Inflammatory macrophage (primary cell): ENCODE data around the gene MED27.

Experiments
- DNase-seq, 2 donors: peaks; one replicate each; pipeline ENCODE4 v3.0.0-alpha.2; 2020 to 2022

The MED27 gene

DNA sequence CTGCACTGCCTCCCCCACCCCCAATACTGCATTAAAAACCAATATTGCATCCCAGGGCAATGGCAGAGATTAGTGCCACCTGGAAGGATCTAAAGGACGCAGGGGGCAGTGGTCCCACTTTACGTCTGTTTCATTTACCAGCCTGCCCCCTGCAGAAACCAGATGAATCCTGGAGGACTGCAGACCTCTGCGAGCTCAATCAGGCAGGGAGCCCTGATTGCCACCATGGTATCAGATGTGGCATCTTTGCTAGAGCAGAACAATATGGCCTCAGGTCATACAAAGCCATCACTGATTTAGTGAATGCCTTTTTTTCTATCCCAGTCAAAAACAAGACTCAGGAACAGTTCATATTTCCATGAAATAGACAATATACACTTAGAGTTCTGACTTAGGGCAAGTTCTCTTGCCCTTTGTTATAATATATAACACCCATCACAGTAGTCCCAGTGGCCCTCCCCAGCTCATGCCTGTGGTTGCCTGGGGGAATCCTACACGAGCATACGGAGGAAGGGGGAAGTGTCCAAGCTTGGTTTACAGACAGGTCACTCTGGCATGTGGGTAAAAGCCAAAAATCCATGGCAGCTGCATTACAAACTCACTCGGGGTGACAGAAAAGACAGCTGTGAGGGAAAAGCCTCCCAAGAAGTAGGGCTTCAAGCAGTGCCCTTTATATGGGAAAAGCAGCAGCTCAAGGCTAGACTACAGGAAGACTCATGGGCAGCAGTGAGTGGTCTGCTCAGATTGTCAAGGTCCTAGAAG lies 85.1 kb downstream of the MED27 start:
- no peak for DNase-seq

DNA sequence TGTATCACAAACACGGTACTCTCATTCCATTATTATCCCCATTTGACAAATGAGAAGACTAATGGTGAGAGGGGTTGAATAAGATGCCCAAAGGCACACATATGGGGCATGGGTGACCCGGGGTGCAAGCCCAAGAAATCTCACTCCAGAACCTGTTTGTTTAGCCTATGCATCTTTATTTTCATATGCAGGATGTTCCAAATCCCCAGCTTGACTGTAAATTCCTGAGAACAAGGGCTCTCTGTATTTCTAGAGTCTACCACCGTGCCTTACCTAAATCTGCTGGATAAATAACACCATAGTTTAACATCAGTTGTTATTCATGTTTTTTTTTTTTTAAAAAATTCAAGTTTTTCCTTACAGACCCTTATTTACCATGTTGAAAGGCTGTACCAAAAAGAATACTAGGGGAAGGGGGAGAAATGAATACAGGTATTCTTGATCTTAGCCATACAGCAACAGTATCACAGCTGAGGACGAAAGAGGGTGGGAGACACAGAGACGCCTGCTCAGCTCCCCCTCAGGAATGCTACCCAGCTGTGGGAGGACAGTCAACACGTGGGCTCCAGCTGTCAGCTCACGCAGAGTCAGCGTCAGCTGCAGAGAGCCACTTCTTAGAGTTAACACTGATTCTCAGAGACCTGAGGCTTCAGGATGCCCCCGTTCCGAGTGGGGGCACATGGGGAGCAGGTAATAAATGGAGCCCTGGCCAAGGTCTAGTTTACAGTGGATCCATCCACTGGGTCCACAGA lies 86.6 kb downstream of the MED27 start:
- DNase-seq, result no peak

DNA sequence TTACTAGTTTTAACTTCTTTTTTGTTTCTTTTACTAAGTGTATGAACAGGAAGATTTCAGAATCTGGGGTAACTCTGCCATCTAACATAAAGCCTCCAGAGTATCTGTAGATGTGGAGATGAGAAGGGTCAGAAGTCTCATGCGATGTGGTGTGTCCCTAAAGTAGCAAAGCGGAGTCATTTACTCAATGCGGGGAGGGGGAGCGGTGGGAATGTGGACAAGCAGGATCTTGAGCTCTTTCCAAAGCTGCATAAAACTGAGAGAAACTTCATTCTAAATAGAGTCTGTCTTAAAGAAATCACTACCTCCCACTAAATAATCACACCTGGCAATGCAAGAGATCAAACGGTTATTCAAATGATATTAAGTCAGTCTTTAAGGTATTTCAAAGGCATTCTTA lies 92.4 kb downstream of the MED27 start:
- DNase-seq, result no peak

DNA sequence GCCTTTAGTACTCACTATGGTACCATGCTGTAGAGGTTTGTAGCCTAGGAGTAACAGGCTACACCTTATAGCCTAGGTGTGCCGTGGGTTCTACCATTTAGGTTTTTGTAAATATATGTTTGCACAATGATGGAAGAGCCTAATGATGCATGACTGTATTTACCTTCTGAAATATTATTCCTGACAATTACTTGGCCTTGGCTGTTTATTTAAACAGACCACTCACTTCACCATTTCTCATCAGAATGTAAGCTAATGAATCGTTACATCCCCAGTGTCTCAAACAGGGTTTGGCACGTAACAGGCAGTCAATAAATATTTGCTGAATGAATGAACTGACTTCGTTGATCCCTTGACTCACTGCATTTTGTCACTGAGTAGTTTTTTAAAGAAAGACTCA lies 93.1 kb downstream of the MED27 start:
- DNase-seq, result no peak

DNA sequence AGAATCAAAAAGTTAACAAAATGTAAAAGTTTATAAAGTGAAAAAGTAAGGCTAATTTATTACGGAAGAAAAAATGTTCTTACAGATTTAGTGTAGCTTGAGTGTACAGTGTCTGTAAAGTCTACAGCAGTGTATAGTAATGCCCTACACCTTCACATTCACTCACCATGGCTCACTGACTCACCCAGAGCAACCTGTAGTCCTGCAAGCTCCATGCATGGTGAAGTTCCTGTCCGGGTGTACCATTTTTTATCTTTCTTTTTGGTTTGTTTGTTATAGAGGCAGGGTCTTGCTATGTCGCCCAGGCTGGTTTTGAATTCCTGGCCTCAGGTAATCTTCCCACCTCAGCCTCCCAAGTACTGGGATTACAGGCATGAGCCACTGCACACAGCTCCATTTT lies 93.6 kb downstream of the MED27 start:
- no peak for DNase-seq

DNA sequence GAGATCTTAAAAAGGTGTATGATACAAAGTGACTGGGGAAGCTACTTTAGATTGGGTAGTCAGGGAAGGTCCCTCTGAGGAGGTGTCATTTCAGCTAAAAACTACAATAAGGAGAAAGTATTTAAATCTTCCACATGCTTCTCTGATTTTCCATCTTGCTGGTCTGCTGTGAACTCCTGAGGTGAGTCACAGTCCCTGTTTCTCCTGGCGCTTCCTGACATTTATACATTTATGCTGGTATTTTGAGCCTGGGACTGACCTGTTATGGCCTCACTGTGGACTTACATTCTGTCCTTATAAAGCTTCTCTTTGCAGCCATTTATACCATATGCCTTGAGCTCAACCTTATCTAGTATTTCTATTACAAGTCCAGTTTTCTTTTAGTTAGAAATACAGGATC lies 95.1 kb downstream of the MED27 start:
- DNase-seq, result no peak

DNA sequence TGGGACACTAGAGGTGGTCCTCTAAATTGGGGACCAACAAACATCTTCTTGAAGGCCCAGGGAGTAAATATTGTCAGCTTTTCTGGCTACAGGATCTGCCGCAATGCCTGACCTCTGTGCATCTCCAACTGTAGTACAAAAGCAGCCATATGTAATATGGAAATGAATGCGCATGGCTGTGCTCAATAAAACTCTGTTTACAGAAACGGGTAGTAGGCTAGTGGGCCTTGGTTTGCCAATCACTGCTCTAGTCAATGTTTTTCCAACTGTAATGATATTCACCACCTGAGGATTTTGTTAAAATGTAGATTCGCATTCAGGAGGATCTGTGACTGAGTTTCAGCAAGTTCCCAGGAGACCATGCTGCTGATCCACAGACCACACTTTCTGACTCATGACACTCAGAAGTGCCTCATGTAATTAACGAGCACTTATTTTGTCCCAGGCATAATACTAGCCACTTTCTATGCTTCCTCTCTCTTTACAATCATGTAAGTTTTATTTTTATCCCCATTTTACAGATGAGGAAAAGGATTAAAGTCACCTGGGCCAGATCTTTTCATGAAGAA lies 96.9 kb downstream of the MED27 start:
- DNase-seq, result no peak

DNA sequence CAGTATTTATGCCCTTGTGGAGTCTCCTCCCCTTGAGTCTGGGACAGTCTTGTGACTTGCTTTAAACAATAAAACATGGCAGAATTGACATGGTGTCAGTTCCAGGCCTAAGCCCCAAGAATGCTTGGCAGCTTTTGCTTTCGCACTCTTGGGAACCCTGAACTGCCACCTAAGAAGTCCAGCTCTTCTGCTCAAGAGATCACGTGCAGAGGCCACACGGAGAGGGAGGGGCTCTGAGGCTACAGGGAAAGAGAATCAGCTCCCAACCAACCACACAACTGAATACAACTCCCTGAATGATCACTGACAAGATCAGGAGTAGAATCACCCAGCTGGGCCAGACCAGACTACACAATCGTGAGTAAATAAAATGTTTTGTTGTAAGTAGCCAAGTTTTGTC lies 97.6 kb downstream of the MED27 start:
- DNase-seq, result no peak

DNA sequence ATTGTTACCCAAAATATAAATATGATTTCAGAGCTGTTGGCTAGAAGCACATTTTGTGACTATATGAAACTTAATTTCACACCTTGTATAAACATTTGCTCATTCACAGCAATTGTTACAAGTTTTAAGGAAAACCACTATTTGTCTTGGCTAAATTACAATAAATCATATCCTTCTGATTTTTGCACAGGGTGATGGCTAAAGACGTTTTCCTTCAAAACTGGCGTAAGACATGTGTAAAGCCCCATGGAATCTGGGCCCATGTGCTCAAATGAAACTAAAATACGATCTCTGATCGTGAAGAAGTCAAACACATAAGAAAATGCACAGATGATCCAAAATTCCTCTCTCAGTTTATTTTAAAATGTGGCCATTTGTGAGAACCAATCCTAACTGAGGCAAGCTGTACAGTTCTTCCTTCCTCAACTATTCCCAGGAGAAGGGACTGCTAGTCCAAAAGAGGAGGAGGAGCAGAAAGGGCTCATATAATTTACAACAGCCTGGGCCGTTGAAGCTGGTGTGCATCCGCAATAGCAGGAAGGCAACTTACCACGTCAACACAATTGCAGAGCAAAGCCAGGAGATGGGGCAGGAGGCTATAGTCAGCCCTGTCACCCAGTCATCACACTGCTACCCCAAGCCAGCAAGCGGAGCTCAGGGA lies 98.4 kb downstream of the MED27 start:
- DNase-seq, result no peak

DNA sequence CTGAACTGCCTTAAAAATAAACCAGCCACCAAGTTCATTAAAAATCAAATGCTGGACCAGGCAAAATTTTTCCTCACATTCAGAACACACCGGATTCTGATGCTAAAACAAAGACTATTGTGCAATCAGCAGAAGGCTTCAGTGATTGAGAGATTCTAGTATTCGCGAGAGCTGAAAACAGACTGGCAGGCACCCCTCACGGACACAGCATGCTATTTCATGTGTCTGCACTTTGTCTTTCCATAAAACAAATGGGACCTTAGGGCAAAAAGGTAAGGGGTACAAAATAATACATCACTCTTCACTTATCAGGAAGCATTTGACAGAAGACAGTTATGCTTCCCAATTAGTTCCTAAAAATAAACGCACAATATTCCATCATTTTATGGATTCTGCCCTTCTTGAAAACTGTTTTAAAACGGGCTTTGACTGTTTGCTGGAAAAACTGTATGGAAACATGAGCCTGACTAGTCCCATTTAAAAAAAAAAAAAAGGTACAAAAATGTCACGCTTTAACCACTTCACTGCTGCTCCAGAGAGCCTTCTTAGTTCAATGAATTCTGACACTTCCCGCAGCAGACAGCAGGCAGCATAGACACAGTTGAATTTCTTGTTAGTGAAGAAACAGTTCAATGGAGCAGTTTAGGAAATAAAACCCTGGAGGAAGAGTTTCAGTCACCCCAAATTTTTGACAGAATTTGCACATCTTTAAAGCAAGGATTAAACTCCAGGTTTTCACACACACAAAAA lies 99.2 kb downstream of the MED27 start:
- no peak for DNase-seq

DNA sequence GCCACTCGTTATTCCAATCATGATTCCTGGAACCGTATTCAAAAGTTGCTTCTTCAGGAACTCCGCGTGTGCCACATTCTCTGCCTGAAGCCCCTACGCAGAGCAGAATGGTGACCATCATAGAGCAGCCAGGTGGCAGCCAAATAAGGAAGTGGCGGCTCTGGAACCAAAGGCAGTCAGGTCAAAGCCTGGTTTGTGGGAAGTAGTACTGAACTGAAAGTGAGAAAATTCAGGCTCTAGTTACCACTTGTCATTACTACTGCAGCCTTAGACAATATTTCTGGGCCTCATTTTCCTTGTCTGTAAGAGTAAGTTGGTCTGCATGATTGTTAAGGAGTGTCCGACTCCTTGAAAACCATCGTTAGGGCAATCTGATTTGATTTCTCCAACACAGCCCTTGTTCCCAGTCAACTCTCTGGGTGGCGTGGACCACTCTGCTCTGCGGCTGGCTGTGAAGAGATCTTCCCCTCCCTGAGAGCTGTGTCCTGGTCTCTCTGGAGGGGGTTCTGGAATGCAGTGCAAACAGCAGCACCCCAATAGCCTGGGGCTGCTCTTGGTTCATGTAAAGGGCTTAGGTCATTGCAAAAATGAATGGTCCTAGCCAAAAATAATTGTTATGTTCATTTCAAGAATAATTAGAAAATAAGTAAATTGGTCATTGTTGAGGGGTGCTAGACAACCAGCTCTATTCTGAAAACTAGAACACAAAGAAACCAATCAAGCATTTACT lies 102.4 kb downstream of the MED27 start:
- DNase-seq, result no peak

DNA sequence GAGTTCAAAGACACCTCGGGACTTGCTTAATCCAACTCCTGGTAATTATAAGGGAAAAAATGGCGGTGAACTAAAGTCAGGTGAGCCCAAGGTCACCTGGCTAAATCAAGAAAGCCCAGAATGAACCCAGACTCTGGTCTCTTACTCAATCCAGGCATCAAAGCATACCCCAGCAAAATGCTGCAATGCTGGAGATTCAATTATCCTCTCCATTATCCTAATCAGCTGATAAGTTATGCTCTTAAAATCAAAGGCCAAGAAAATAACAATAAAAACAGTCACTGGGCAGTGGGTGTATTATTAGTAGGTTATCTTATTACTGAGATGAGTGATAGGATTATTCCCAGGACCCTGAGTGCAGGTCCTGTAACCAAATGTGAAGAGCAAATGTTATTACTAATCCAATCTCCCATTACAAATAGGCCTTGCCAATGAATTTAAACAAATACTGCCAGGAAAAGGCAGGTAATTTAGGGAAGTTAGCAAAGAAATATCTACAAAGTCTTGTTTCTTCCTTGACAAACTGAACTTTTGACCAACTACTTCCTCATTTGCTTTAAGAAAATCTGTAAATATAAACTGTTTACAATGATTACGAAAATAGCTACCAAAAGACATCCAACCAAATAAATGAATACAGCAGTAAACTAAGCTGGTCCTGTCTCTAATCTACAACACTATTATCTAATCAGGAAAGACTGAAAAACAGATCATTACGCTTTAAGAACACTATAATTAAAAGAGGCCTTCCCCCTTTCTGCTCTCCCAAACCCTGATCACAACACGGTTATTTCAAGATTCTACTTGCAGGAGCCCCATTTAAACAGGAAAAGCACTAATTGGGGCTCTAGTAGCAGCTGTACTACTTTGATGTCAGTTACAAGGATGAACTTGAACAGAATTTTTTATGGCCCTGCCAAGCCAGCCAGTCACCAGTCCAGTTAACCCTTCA lies 103.2 kb downstream of the MED27 start:
- peak in 1 of 2 donors; percentile 23 for DNase-seq

DNA sequence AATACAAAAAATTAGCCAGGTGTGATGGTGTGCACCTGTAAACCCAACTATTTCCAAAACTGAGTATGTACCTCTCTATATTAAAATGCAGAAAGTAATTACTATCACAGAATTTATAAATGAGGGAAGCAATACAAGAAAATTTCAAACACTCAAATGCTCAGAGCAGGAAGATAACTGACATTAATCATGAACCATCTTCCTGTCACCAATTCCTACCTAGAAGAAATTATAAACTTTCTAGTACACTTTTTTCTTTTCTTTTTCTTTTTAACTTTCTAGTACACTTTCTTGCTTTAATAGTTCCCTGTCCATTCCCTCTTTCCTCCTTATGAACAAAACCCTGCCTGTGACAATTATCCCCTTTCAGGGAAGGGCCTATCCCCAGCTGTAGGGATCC lies 106.8 kb downstream of the MED27 start:
- DNase-seq, result no peak

DNA sequence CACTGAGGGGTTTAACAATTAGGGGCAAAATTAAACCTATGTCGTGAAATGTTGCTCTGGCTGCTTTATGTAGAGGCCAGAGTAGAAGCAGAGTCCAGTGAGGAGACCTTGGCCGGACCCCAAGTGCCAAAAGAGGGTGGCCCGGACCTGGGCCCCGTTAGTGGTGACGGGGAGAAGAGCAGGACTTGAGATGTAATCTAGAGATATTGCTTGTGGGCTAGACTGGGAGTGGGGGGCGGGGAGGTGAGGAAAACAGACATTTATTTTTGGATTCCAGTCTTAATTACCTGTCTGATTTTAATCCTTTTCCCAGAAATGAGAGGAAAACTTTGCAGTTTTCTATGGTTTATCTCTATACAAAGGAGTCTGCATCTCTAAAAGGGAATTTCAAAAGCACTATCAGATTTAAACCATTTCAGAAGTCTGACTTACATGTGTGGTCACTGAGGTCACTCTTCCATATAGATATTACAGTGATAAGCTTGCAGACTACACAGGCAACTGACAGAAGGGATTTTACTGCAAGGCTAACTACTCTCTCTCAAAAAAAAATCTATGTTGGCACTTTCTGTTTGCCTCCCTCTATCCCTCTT lies 108.1 kb downstream of the MED27 start:
- no peak for DNase-seq

DNA sequence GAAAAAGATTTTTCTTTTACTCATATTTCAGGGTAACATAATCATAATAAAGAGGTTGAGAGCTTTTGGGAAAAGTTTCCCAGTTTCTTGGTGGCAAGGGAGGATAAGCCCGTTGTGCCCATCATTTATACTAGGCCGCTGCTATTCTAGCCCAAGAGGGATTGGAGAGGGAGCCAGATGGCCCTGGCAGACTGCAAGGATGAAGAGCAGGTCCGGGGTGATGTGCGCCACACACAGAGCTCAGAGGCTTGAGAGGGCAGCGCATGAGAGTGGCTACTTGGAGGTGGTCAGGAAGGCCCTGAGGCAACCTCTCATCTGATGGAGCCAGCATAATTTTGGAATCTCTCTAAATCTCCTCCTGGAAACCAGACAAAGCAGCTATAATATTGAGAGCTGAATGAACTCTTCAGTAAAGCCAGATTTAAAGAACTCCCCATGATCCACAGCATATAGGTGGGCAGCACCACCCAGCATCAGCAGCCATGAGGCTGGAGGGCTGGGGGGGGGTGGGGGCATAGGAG lies 110.1 kb downstream of the MED27 start:
- DNase-seq, result no peak

DNA sequence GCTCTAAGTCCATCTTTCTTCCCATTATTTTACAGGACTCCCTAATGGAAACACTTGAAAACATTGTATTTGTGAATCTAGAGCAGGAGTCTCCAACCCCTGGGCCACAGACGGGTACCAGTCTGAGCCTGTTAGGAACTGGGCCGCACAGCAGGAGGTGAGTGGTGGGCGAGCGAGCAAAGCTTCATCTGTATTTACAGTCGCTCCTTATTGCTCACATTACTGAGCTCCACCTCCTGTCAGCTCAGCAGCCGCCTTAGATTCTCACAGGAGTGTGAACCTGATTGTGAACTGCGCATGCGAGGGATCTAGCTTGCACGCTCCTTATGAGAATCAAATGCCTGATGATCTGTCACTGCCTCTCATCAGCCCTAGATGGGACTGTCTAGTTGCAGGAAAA lies 111.0 kb downstream of the MED27 start:
- no peak for DNase-seq

DNA sequence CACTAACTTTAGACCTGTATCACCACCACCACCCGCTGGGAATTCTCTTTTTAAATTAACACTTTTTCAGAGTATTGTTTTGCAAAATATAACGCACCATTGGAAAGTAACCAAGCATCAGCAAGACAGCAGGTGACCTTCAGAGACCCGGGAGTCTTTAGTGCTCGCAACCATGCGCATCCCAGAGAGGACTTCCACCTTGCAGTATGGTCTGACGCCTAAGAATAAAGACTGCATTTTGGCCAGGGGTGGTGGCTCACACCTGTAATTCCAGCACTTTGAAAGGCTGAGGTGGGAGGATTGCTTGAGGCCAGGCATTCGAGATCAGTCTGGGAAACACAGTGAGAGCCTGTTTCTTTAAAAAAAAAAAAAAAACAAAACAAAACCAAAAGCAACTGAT lies 113.8 kb downstream of the MED27 start:
- no peak for DNase-seq

DNA sequence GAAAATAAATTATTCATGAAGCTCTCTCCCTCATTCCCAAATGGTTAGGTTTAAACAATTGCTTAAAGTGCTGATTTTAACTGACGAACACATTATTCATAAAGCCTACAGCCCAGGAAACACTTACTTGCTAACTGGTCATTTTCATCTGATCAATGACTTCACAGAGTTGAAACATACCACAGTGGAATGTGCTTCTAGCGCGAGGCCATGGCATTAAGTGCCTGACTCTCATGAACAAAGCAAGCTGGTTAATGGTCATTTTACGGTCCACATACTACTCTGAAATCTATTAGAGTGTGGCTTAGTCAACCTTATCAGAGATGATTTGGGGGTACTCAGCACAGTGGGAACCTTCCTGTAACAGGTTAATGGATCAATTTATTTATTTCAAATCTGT lies 114.6 kb downstream of the MED27 start:
- no peak for DNase-seq

DNA sequence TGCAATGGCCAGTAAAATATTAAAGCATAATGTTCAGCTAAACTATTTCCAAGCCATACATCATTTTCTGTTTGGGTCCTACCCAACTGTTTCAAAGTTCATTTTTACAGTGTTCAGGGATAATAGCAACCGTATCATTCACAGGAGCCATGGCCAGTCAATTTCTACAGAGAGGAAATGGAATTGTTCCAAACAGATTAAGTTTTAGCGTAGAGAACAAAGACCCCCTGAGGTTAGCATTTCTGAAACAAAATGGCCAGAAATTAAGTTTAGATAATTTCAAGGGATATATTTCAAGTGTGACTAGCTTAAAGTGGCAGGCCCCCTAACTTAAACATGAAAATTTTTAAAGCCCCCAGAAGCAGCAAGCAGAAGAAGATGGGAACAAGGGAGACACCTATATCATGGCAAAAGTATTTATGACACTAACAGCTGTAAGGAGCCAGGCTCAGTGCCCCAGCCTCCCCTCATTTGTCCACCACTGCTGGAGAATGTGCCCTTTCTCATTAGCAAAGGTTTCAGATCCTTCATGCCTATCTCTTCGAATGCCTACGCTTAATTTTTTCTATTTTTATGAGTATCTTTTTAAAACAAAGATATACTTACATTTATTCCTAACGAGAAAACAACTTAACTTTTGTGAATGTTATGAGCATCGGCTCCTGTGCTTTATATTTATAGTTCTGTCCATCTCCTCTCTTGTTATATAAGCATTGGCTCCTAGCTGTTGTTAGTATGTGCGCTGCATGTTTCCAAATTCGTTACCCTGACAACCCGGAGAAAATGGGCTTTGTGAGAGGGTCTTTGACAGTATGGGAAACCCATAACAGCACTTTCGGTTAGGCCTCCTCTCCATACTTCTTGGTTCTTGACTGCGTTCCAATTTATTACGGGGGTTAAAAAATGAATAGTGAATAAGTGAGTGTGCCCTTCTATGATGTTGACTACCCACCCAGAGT lies 116.3 kb downstream of the MED27 start:
- no peak for DNase-seq
